Left lung (tissue), 10 donors: ENCODE data around the gene IER3IP1. TPM values are rescaled to one million over a fixed set of nuclear protein-coding genes. Genes with fewer than 3 reads are reported as not detected.
"Not testable (repeated sequence)": the region's sequence is repeated elsewhere in the genome, so short reads cannot be mapped to it uniquely, and the experiment has no call there.

Experiments
- ATAC-seq: fragments of 200-7000 bp; cut with Tn5 transposase; one replicate; pipeline ENCODE4 v1.9.1; 2020; ENCODE audit warnings: moderate library complexity
- DNase-seq, 4 donors: peaks; one replicate each; pipeline ENCODE4 v3.0.0-alpha.2; 2013 to 2020
- H3K27ac ChIP-seq, 2 donors: fragments of 200-600 bp; sonication (generic) in 1 of 2; one replicate each; pipeline versions ENCODE4 v1.5.0 to v1.8.0; 2020 to 2021
- H3K27me3 ChIP-seq, 2 donors: fragments of 200-600 bp; sonication (generic) in 1 of 2; one replicate each; pipeline versions ENCODE4 v1.5.0 to v1.8.0; 2020 to 2021
- H3K36me3 ChIP-seq, 2 donors: fragments of 200-600 bp; sonication (generic) in 1 of 2; one replicate each; pipeline versions ENCODE4 v1.5.0 to v1.8.0; 2020 to 2021
- H3K4me1 ChIP-seq, 2 donors: fragments of 200-600 bp; one replicate each; pipeline ENCODE4 v1.8.0; 2021
- H3K4me3 ChIP-seq, 2 donors: fragments of 200-600 bp; sonication (generic) in 1 of 2; one replicate each; pipeline versions ENCODE4 v1.5.0 to v1.8.0; 2020 to 2021; ENCODE audit warnings: mild to moderate bottlenecking in 1 of 2
- H3K9me3 ChIP-seq, 2 donors: fragments of 200-600 bp; sonication (generic) in 1 of 2; one replicate each; pipeline versions ENCODE4 v1.5.0 to v1.8.0; 2020 to 2021
- intact Hi-C, 2 donors: fragments of 100-400 bp; cut with DNase I; formaldehyde crosslinking; loops; one replicate each; pipeline versions ENCODE4 v1.11.2 to v1.14.2; 2022
- polyA plus RNA-seq, 6 donors: library from polyadenylated mRNA; unstranded; fragments of 120-200 nt; gene quantifications; one replicate each; pipeline ENCODE4 v1.2.1, GENCODE V29; 2013; ENCODE audit not compliant: insufficient read length in 6 of 6
- total RNA-seq, 2 donors: library from RNA; stranded (reverse); fragmentation: NEBNext Ultra II Directional; extraction: Animal tissue kit (Norgen Biotek cat#: 25700); gene quantifications; one replicate each; pipeline ENCODE4 v1.2.1, GENCODE V29; 2021
- TF ChIP-seq, protein P1 (sequence below), 2 donors: fragments of 200-600 bp; sonication (generic) in 1 of 2; IDR thresholded peaks; one replicate each; pipeline versions ENCODE4 v1.5.0 to v1.8.0; 2021; ENCODE audit warnings: antibody characterized with exemption in 2 of 2
- donor health status: DM: no; HTN: yes; CAD: no.
- donor health status: DM: no; HTN: no; CAD: no.

Gene IER3IP1
- total and polyA plus RNA-seq, 8 donors = 14.6 to 28.0 (median 23.5) TPM

DNA sequence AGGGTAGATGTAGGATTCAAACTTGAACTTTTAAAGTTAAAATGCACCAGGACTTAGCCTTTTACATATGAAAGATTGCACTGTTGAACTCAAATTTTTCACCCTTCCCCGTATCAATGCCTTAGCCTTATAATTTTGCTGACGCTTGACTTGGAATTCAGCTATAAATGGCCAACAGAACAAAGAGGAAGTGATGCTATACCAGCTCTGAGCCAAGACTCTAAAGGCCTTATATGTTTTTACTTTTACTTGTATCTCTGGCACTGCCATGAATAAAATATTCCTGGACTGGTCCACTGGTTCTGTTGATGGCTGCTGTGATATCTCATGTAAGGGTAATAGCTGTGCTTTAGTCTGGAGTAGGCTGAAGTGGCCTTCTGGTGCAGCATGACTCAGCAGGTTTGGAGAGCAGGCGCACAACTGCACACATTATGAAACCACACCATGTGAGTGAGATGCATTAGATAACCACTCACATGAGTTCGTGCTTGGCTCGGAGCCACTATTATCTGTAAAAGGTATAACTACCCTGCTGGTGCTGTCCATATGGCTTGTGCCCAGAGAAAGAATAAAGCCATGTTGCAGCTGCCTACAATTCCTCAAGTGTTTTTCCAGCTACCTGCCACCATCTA, 8.4 kb upstream of the IER3IP1 start:
- H3K9me3 ChIP-seq = peaks cover 0 to 7% of the 10 kb centered on the region in 2 donors
- peaks cover 0 to 8% of the 10 kb centered on the region in 2 donors for H3K27me3 ChIP-seq
- H3K36me3 ChIP-seq = no peaks in the 10 kb centered on the region
- H3K4me1 ChIP-seq = no peaks in the 10 kb centered on the region
- DNase-seq (peak in 1 of 4 donors; percentile 54), ATAC-seq (peak; percentile 91)
- H3K27ac ChIP-seq = no peak overlapping the region
- intact Hi-C loops = no loop called here
- no peak overlapping the region for H3K4me3 ChIP-seq
- TF ChIP-seq, protein P1, sequence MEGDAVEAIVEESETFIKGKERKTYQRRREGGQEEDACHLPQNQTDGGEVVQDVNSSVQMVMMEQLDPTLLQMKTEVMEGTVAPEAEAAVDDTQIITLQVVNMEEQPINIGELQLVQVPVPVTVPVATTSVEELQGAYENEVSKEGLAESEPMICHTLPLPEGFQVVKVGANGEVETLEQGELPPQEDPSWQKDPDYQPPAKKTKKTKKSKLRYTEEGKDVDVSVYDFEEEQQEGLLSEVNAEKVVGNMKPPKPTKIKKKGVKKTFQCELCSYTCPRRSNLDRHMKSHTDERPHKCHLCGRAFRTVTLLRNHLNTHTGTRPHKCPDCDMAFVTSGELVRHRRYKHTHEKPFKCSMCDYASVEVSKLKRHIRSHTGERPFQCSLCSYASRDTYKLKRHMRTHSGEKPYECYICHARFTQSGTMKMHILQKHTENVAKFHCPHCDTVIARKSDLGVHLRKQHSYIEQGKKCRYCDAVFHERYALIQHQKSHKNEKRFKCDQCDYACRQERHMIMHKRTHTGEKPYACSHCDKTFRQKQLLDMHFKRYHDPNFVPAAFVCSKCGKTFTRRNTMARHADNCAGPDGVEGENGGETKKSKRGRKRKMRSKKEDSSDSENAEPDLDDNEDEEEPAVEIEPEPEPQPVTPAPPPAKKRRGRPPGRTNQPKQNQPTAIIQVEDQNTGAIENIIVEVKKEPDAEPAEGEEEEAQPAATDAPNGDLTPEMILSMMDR (IDR thresholded peaks at IDR 0.05) = no peak

DNA sequence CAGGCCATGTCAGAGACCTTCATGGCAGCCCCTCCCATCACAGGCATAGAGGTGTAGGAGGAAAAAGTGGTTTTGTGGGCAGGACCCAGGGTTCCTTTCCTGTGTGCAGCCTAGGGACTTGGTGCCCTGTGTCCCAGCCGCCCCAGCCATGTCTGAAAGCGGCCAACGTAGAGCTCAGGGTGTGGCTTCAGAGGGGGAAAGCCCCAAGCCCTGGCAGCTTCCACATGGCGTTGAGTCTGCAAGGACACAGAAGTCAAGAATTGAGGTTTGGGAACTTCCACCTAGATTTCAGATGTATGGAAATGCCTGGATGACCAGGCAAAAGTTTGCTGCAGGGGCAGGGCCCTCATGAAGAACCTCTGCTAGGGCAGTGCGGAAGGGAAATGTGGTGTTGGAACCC, 6.0 kb upstream of the IER3IP1 start:
- H3K27ac ChIP-seq, H3K27me3 ChIP-seq, H3K36me3 ChIP-seq, H3K9me3 ChIP-seq, H3K4me1 ChIP-seq, intact Hi-C loops, DNase-seq, H3K4me3 ChIP-seq, ATAC-seq: not testable (repeated sequence)

DNA sequence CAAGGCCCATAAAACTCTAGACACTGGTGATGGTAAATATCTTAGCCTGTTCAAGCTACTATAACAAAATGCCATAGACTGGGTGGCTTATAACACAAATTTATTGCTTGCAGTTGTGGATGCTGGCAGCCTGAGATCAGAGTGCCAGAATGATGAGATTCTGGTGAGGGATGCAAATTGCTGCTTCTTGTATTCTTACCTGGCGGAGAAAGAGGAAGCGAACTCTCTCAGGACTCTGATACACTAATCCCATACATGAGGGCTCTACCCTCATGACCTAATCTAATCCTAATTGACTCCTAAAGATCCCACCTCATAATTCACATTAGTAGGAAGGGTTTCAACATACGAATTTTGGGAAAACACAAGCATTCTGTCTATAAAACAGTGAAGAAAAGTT, 4.6 kb upstream of the IER3IP1 start:
- H3K27ac ChIP-seq = no peak overlapping the region
- no peak for ATAC-seq
- intact Hi-C loops = no loop called here
- TF ChIP-seq, protein P1 (IDR thresholded peaks at IDR 0.05) = no peak
- H3K27me3 ChIP-seq = no peaks in the 10 kb centered on the region
- H3K4me1 ChIP-seq = no peaks in the 10 kb centered on the region
- H3K4me3 ChIP-seq = no peak overlapping the region
- H3K36me3 ChIP-seq = no peaks in the 10 kb centered on the region
- DNase-seq = no peak
- H3K9me3 ChIP-seq = peaks cover 0 to 7% of the 10 kb centered on the region in 2 donors

DNA sequence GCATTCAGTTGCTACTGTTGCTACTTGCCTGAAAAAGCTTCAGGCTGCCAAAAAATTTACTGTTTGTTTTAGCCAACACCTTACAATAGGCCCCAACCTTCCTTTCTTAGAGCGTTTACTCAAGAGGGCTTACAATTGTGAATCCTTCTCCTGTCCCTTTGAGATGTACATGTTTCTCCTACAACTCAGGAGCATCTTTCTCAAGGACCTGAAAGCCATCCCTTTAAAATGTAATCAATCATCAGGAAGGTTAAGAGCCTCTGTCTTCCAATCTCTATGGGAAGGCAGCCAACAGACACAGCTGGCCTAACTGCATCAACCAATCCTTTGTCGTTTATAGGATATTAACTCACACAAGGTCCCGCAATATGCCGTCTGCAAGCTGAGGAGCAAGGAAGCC, 3.4 kb upstream of the IER3IP1 start:
- peaks cover 0 to 3% of the 10 kb centered on the region in 2 donors for H3K9me3 ChIP-seq
- H3K36me3 ChIP-seq = no peaks in the 10 kb centered on the region
- no peak overlapping the region for H3K4me3 ChIP-seq
- no peak for ATAC-seq
- peaks cover 5 to 10% of the 10 kb centered on the region in 2 donors for H3K4me1 ChIP-seq
- H3K27me3 ChIP-seq = no peaks in the 10 kb centered on the region
- intact Hi-C loops = no loop called here
- TF ChIP-seq, protein P1 (IDR thresholded peaks at IDR 0.05) = no peak
- no peak overlapping the region for H3K27ac ChIP-seq
- peak in 1 of 4 donors; percentile 10 for DNase-seq

DNA sequence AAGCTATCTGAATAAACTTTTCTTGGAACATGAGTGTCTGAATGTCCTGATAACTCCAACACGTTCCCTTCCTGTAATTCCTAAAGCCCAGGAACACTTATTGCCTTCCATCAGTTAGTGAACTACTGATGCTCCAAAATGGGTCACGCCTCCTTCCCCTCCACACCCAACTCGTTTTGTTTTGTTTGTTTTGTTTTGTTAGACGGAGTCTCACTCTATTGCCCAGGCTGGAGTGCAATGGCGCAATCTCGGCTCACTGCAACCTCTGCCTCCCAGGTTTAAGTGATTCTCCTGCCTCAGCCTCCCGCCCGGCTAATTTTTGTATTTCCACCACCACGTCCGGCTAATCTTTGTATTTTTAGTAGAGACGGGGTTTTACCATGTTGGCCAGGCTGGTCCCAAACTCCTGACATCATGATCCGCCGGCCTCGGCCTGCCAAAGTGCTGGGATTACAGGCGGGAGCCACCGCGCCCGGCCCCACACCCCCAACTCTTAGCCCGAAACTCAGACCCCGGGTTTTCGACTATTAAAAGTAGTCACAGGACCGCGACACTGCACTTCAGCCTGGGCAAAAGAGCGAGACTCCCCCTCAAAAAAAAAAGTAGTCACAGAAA, 774 bp downstream of the IER3IP1 start:
- intact Hi-C loops = no loop called here
- DNase-seq (peak in 1 of 4 donors; percentile 10), ATAC-seq (peak; percentile 47)
- TF ChIP-seq, protein P1 (IDR thresholded peaks at IDR 0.05) = no peak
- H3K4me3 ChIP-seq = peak overlapping the region; percentile 93 to 94
- peaks cover 8 to 19% of the 10 kb centered on the region in 2 donors for H3K4me1 ChIP-seq
- no peaks in the 10 kb centered on the region for H3K27me3 ChIP-seq
- no peaks in the 10 kb centered on the region for H3K36me3 ChIP-seq
- peak overlapping the region; percentile 82 to 86 for H3K27ac ChIP-seq
- H3K9me3 ChIP-seq = no peaks in the 10 kb centered on the region
